Astrocyte (in vitro differentiated cells and primary cell): ENCODE data around the gene ZDHHC14.

Experiments used
- CTCF ChIP-seq: IDR thresholded peaks from 2 replicates; pipeline ENCODE4 v1.5.1; 2011; ENCODE audit warnings: low read depth, mild to moderate bottlenecking, inconsistent platforms, low read length, moderate library complexity; ENCODE audit not compliant: insufficient read depth
- EZH2 ChIP-seq: IDR thresholded peaks from 2 replicates; pipeline ENCODE4 v1.6.1; 2012; ENCODE audit warnings: mild to moderate bottlenecking, low read length, inconsistent platforms; ENCODE audit not compliant: insufficient read depth

DNA sequence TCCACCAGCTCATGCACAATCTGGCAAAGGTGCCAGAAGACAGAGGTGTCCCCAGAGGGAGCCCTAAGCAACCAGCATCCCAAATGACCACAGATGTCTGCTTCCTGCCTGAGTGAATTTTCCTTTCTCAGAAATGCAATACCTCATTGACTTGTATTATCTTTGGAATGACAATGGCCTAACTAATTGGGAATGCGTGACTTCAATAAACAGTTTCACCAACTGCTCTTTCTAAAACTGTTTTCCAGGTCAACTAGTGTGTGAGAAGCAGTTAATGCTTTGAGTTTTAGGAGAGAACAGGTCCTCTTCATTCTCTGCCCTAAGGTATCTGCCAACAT lies 333.1 kb downstream of the ZDHHC14 start:
- no peak for TF ChIP-seq CTCF
- TF ChIP-seq EZH2: no peak
